HG03103 (cell line): Measurements from ENCODE around the gene INO80.
"Not testable (repeated sequence)": the region's sequence is repeated elsewhere in the genome, so short reads cannot be mapped to it uniquely, and the experiment has no call there.

ENCODE experiments used
- ATAC-seq: cut with Tn5 transposase; IDR thresholded peaks from one replicate; pipeline ENCODE4 v1.9.1; 2021; ENCODE audit warnings: low read depth; ENCODE audit not compliant: unreplicated experiment

INO80 gene

DNA sequence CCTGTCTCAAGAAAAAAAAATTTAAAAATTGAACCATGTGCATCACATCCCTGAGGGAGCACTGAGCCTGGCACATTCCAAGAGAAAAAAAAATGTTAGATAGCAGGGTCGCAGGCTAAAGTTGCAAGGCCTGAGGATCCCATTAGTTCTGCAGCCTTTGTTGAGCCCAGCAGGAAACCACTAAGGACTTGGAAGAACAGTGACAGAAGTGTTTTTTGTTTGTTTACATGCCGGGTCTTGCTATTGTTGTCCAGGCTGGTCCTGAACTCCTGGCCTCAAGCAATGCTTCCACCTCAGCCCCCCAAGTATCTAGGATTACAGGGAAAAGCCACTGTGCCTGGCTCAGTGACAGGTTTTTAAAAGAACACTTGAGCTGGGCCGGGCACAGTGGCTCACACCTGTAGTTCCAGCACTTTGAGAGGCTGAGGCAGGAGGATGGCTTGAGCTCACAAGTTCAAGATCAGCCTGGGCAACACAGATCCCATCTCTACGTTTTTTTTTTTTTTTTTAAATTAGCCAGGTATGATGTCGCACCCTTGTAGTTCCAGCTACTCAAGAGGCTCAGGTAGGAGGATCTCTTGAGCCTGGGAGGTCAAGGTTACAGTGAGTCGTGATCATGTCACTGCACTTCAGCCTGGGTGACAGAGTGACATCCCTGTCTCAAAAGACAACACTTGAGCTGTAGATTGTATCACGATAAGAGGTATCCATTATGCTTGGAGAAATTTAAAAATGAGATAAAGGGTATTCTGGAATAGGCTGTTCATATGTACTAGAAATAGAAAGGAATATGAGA lies 147.6 kb downstream of the INO80 start:
- no peak for ATAC-seq

DNA sequence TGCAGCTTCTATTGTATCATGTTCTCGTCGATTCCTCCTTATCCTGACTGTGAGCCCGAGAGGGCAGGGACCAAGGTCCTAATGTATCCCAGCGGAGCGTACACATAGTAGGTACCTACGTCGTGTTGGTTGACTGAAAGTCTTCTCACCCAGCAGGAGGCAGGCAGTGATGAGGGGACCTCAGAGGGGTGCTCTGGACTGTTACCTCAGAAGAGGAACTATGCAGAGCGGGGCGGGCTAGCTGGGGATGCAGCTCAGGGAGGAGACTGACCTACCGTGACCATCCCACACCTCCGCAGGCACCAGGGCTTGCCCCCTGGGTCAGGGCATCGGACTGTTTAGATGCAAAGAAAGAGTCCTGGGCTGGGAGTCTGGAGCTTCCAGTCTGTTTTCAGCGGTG lies 151.4 kb downstream of the INO80 start:
- ATAC-seq = no peak

DNA sequence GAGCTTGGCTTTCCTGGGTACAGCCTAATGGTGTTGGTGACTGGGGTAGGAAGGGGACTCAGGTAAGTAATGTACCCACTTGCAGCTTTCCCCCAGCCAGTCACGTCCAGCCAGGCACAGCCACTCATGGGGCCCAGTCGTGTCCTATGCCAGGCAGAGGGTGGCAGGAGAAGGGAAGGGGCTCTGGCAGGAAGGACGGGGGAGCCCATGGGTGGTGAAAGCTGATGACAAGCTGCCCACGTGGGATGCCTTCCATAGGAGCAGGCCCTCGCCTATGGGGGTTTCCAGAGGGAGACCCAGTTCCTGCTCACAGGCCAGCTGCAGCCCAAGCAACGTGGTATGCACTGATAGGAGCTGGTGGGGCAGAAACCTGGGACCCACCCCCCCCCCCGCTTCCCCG lies 152.1 kb downstream of the INO80 start:
- ATAC-seq = no peak

DNA sequence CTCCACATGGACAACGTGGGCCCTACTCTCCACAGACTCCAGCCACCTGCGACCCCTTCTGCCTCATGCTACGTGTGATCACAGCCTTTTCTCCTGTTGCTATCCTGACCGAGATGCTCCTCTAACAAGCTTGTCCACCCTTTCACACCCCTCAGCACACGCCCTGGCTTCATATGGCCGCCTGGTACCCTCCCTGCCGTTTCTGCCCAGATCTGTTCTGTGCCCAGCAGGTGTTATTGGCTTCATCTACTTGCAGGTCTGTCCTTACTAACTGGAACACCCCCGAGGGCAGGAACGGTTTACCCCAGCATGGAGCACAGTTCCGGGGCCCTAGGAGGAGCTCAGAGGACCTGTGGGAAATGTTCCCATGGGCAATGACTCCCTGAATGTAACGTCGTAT lies 152.9 kb downstream of the INO80 start:
- ATAC-seq = no peak

DNA sequence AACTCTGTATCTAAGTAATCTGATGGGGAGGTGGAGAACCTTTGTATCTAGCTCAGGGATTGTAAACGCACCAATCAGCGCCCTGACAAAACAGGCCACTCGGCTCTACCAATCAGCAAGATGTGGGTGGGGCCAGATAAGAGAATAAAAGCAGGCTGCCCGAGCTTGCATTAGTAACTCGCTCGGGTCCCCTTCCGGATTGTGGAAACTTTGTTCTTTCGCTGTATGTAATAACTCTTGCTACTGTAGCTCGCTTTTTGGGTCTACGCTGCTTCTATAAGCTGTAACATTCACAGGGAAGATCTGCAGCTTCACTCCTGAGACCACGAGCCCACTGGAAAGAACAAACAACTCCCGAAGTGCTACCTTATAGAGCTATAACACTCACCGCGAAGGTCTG lies 153.8 kb downstream of the INO80 start:
- ATAC-seq = not testable (repeated sequence)

DNA sequence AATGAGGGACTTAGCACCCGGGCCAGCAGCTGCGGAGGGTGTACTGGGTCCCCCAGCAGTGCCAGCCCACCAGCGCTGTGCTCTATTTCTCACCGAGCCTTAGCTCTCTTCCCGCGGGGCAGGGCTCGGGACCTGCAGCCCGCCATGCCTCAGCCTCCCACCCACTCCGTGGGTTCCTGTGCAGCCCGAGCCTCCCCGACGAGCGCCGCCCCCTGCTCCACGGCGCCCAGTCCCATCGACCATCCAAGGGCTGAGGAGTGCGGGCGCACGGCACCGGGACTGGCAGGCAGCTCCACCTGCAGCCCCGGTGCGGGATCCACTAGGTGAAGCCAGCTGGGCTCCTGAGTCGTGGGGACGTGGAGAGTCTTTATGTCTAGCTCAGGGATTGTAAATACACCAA lies 154.3 kb downstream of the INO80 start:
- not testable (repeated sequence) for ATAC-seq

DNA sequence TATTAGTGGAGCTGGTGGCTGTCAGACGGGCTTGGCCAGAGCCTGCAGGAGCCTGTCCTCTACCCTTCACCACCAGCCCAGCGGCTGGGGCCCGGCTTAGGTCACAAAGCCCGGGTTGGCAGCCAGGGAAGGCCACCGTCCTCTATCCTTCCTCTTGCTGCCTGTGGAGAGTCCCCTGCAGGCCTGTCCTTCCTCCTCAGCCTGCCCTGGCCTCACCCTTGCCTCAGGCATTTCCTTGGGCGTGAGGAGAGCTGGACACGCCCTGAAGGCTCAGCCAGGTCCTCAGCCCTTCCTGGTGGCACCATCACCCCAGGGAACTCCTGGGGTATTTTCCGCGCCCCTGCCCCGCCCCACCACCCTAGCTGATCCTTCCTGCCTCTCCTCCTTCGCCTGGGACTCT lies 155.2 kb downstream of the INO80 start:
- ATAC-seq = no peak

DNA sequence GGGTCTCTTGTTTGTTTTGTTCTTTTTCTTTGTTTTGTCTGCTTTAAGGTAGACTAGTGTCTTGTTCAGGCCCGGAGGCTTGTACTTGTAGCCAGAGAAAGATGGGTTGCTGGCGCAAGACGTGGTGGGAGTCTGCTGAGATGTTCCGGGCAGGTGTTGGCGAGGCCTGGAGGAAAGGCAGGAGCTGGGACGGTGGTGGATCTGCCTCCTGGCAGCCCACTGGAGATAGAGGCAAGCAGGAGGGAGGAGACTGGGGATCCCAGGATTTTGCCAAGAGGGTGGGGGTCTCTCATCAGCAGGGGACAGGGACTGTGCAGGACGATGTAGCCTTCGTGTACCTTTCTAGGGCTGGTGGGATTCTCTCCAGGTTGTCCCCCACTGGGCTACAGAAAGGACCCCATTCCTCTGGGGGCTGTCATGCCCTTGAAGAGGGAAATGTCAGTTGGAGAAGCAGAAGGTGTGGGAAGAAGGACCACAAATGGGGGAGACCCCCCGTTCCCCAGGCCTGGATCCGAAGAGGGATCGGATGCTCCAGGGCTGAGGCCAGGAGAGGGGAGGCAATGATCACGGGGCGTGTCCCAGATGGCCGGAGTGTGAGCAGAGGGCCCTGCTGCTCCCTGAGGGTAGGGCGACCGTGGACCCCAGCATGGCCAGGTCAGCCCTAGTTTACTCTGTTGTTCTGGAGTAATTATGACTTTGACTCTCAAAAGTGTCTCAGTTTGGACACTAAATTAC lies 155.8 kb downstream of the INO80 start:
- no peak for ATAC-seq

DNA sequence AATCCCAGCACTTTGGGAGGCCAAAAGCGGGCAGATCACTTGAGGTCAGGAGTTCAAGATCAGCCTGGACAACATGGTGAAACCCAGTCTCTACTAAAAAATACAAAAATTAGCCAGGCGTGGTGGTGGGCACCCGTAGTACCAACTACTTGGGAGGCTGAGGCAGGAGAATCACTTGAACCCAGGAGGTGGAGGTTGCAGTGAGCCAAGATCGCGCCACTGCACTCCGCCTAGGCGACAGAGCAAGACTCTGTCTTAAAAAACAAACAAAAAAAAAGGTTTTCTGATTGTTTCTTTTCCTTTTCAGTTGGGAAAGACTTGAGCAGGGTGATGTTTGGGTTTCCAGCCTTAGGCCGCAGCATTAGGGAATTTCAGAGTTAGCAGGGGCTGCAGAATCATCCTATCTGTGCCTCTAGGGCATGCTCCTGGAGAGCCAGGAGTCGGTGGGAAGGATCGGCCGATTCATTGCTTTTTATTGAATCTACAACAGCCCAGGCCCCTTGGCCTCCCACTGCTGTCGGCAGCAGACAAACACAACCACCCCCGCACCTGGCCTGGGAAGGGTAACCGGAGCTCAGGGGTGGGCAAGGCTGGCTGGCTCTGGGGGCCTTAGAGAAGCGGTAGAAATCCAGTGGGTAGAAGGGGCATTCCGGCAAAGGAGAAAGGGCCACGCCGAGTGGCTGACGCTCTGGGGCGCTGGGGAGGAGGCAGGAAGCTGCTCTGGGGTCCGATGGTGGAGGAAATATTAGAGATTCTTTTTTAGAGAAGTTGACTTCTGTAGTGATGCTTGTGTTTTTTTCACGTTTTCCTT lies 156.5 kb downstream of the INO80 start:
- ATAC-seq = no peak

DNA sequence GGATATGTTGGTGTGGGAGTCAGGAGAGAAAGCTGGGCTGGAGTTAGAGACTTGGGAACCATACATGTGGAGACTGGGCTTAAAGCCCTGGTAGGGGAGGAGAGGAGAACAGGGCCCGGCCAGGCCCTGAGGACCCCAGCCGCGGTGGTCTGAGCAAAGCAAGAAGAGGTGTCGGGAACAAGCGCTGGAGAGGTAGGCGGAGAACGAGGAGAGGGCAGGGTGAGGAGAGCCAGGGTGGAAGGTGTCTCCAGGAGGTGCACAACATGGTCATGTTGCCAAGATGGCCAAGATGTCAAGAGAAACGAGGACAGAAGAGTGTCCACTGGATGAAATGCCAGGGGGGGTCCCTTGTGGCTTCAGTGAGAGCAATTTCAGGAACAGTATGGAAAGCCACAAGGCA lies 157.4 kb downstream of the INO80 start:
- ATAC-seq = no peak

DNA sequence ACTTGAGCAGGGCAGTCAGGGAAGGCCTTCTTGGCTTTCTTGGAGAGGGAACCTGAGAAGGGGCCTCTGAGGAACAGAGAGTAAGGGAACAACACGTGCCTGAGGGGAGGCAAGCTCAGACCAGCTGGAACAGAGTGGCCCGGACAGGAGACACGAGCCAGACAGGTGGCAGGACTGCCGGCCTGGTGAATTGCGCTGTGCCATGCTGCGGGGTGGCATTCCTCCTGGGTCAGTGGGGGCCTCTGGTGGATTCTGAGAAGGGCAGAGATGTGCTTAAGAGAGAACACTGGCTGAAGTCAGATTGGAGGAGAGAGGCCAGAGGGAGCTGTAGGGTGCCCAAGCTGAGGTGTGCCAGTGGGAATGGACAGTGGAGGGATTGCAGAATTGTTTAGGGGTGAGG lies 157.9 kb downstream of the INO80 start:
- no peak for ATAC-seq

DNA sequence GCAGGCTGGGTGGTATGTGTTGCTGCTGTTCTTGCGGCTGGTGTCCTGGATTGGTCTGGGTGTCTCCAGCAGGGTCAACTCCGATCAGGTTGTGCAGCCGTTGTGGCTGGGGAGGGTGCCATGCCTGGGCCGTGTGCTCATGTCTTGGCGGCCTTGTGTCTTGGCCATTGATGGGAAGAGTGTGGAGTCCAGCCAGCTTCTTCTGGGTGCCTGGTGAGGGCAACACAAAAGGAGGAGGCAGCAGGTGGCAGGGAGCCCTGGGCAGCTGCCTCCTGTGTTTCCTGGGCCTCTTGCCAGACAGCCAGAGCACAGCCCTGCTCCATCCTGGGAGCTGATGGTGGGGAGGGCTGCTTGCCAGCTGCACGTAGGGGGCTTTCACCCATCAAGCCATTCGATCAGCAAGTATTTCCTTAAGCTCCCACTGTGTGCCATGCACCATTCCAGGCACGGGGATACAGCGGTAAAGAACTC lies 158.5 kb downstream of the INO80 start:
- no peak for ATAC-seq

DNA sequence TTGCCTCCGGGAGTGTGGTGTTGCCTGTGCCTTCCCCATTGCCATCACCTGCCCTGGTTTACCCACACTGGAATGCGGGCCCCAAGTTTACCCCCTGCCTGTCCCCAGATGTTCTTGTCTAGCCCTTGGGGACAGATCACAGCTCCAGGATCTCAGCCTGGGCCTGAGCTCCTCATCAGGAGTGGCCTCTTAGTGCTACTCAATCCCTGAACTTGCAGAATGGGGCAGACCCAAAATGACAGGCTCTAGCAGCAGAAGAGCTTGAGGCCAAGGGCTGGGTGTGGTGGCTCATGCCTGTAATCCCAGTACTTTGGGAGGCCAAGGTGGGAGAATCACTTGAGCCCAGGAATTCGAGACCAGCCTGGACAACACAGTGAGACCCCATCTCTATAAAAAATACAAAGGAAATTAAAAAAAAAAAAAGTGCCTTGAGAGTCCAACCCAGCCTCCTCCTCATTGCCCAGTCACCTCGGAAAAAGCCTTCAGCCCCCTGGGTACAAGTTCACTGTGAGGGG lies 159.0 kb downstream of the INO80 start:
- ATAC-seq = no peak

DNA sequence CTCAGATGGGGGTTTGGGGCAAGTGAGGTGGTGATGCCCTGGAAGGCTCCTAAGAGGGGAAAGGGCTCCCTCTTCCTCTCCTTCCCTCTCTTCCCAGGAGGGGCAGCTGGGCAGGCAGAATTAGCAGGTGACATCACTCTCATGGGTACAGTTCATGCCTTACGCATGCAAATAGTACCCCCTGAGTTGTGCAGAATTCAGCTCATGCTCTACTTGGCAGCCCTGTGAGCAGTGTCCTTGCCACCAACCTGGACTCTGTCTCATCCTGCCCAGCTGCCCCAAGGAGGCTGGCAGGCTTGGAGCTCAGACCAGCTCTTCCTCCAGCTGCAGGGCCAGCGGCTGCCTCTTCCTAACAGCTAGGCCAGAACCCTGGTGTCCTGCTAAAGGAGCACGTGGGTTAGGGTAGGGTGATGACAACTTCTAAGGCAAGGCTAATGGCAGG lies 159.5 kb downstream of the INO80 start:
- ATAC-seq = no peak

DNA sequence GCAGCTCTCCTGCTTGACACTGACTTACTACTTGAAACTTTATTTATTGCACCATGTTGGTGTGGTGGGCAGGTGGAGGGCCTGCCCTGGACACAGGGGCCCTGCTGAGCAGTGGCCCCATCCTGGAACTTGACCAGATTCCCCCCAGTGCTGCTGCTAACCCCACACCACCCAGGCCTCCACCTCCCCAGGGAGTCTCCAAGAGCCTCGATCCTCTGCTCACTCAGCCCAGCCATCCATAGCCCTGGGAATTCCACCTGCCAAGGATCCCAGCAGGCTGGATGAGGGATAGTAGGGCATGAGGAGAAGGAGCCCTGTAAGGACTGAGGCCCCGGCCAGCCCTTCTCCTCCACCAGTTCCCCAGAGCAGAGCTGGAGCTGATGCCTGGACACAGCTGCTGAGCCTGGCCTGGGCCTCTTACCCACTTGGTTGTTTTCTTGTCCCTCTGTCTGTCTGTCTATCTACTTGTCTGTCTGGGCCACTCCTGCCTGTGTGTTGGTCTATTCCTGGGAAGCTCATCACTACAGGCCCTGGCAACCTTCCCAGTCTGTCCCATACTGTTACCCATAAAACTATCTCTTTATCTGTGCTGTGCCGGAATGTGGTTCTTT lies 160.0 kb downstream of the INO80 start:
- no peak for ATAC-seq

DNA sequence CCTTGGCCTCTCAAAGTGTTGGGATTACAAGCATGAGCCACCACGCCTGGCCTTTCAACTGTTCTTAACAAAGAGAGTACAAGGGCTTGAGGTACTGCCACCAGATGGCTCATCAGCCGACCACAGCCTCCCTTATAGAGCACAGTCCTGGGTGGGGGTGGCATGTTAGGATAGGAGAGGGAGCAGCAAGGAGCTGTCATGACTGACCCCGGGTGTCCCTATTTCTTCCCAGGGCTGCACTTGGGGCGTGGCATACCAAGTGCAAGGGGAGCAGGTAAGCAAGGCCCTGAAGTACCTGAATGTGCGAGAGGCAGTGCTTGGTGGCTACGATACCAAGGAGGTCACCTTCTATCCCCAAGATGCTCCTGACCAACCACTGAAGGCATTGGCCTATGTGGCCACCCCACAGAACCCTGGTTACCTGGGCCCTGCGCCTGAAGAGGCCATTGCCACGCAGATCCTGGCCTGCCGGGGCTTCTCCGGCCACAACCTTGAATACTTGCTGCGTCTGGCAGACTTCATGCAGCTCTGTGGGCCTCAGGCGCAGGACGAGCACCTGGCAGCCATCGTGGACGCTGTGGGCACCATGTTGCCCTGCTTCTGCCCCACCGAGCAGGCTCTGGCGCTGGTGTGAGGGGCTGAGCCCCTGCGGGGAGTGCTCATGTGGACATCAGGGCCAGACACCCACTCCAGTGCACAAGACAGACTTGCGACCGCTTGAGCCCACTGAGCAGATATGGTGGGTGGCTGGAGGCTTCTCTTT lies 160.8 kb downstream of the INO80 start:
- no peak for ATAC-seq

DNA sequence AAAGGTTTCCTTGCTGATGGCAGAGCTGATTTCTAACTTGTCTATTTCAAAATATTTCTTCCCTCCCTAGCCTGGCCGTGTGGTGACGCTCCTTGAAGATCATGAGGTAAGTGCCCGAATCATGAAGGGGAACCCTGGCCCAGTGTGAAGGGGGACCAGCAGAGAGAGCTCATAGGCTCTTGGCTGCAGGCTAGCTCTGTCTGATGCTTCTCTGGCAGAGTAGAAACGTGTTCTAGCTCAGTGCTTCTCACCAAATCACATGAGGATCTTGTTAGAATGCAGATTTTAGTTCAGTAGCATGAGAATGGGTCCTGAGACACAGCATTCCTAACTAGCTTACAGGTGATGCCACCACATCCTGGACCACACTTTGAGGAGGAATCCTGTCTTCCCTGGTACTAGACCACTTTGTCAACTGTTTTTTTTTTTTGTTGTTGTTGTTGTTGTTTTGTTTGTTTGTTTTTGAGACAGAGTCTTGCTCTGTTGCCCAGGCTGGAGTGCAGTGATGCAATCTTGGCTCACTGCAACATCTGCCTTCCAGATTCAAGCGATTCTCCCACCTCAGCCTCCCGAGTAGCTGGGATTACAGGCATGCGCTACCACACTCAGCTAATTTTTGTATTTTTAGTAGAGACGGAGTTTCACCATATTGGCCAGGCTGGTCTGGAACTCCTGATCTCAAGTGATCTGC lies 161.8 kb downstream of the INO80 start:
- ATAC-seq = not testable (repeated sequence)

DNA sequence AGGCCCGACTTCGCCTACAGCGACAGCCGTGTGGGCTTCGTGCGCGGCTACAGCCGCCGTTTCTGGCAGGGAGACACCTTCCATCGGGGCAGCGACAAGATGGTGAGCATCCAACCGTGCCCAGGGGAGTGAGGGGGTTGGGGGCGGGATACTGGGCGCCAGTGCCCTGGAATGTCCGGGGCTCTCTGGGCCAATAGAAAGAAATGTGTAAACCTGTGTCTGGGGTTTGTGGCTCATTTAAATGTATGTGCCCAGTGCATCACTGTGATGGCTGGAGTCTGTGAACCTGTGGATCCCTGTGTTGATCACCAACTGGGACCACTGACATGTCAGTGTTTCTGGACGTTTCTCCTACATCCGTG lies 162.4 kb downstream of the INO80 start:
- ATAC-seq = no peak
